Vagina (tissue), 2 donors: ENCODE measurements around the gene HOXC12. TPM values are rescaled to one million over a fixed set of nuclear protein-coding genes. Genes with fewer than 3 reads are reported as not detected.

Experiments
- DNase-seq, 2 donors: peaks; one replicate each; pipeline ENCODE4 v3.0.0-alpha.2; 2017; ENCODE audit errors: extremely low spot score in 2 of 2
- H3K27ac ChIP-seq: fragments of 200-600 bp; sonication (generic); one replicate; pipeline ENCODE4 v1.5.1; 2019
- H3K27me3 ChIP-seq: fragments of 200-600 bp; sonication (generic); one replicate; pipeline ENCODE4 v1.5.1; 2019
- H3K36me3 ChIP-seq, 2 donors: fragments of 200-600 bp; sonication (generic); one replicate each; pipeline ENCODE4 v1.5.1; 2017 to 2019
- H3K4me1 ChIP-seq: fragments of 200-600 bp; sonication (generic); one replicate; pipeline ENCODE4 v1.5.1; 2019
- H3K4me3 ChIP-seq, 2 donors: fragments of 200-600 bp; sonication (generic); 1 replicate in 1 of 2; 2 replicates in 1 of 2; pipeline ENCODE4 v1.5.1; 2016 to 2019
- H3K9me3 ChIP-seq: fragments of 200-600 bp; sonication (generic); one replicate; pipeline ENCODE4 v1.5.1; 2019
- POLR2A ChIP-seq, 2 donors: fragments of 450-650 bp; IDR thresholded peaks; one replicate each; pipeline ENCODE4 v1.6.1; 2017; ENCODE audit warnings: antibody characterized with exemption in 2 of 2, mild to moderate bottlenecking in 2 of 2, moderate library complexity in 2 of 2
- POLR2AphosphoS5 ChIP-seq, 2 donors: sonication (generic); formaldehyde crosslinking; IDR thresholded peaks; one replicate each; pipeline ENCODE4 v1.9.0; 2017; ENCODE audit warnings: antibody characterized with exemption in 2 of 2, mild to moderate bottlenecking in 2 of 2, low read depth in 1 of 2; ENCODE audit not compliant: insufficient read depth in 1 of 2
- intact Hi-C: fragments of 100-400 bp; cut with DNase I; formaldehyde crosslinking; loops from one replicate; pipeline ENCODE4 v1.15.1; 2023
- total RNA-seq: library from RNA; depleted of rRNA; stranded (reverse); fragments of >200 nt; gene quantifications from one replicate; pipeline ENCODE4 v1.2.3, GENCODE V29; 2016
- TF ChIP-seq, protein P1 (sequence below), 3 experiments: fragments of 450-650 bp in 2 of 3; fragments of 200-600 bp in 1 of 3; sonication (generic) in 1 of 3; IDR thresholded peaks; one replicate each; pipeline ENCODE4 v1.5.1; 2017 to 2019; ENCODE audit warnings: antibody characterized with exemption in 3 of 3, mild to moderate bottlenecking in 2 of 3, moderate library complexity in 2 of 3

Gene HOXC12
- total RNA-seq, 1 donor from 2014 or later = not detected

DNA sequence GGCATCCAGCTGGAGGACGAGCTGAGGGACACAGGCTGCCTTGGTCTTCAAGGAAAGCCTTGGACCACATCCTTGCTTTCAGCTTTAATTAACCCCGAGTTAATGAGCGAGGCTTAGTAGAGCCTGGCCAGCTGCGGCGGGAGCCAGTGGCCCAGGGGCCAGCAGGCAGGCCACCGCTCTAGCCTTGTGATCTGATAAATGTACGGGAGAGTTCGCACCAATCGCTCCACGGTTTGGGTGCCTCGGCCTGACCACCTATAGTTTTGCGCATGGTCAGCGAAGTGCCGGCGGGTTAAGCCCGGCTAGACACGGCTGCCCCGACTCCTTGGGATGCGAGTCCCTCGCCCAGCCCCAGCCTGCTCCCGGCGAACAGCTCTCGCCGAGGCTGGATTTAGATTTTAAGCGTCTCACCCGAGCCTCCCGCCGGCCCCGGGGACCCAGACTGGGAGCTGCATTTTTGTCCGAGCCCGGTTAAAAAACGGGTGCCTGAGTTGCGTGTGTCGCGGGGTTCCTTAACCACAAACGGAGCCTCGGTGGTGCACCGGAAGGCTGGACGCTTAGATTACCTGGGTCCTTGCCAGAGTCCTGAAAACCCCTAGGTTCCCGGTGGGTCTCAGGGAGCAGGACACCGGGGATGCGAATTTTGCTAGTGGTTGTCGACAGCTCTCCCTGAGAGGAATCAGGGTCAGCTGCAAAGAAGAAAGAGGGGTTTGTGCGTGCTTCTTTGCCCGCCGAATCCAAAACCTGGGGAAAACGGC is 2.9 kb upstream of the HOXC12 start:
- H3K27me3 ChIP-seq = peaks cover 33% of the 10 kb centered on the region
- TF ChIP-seq, protein P1, sequence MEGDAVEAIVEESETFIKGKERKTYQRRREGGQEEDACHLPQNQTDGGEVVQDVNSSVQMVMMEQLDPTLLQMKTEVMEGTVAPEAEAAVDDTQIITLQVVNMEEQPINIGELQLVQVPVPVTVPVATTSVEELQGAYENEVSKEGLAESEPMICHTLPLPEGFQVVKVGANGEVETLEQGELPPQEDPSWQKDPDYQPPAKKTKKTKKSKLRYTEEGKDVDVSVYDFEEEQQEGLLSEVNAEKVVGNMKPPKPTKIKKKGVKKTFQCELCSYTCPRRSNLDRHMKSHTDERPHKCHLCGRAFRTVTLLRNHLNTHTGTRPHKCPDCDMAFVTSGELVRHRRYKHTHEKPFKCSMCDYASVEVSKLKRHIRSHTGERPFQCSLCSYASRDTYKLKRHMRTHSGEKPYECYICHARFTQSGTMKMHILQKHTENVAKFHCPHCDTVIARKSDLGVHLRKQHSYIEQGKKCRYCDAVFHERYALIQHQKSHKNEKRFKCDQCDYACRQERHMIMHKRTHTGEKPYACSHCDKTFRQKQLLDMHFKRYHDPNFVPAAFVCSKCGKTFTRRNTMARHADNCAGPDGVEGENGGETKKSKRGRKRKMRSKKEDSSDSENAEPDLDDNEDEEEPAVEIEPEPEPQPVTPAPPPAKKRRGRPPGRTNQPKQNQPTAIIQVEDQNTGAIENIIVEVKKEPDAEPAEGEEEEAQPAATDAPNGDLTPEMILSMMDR (IDR thresholded peaks at IDR 0.05) = no peak

DNA sequence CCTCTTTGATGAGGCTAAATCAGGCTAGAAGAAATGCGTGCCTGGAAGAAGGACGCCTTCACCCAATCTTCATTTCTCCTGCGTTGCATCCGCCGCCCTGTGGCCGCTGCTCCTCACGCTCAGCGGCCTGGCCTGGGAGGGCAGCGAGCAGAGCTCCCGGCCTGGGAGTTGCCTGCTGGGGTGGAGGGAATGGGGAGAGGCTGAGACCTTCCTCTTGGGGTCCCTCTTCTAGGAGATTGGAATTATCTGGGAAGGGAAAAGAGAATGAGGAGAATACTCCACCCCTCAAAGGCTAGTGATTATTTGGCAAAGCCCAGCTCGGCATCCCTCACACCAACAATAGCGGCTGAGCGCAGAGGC is 2.4 kb upstream of the HOXC12 start:
- intact Hi-C loops = no loop called here
- no peak for DNase-seq
- Histone ChIP-seq H3K4me3 (no peak overlapping the region), H3K4me1 (peaks cover 13% of the 10 kb centered on the region), H3K27me3 (peaks cover 33% of the 10 kb centered on the region), H3K27ac (no peak overlapping the region), H3K36me3 (no peaks in the 10 kb centered on the region), H3K9me3 (no peaks in the 10 kb centered on the region)
- TF ChIP-seq POLR2A (IDR thresholded peaks at IDR 0.05) (no peak), POLR2AphosphoS5 (IDR thresholded peaks at IDR 0.05; ENCODE audit: insufficient read depth in 1 of 2, low read depth in 1 of 2) (no peak)
- TF ChIP-seq, protein P1 (IDR thresholded peaks at IDR 0.05) = no peak

More for the DNA sequence above, 2.9 kb upstream of the HOXC12 start:
- Histone ChIP-seq H3K4me1 (peaks cover 13% of the 10 kb centered on the region), H3K4me3 (no peak overlapping the region), H3K36me3 (no peaks in the 10 kb centered on the region), H3K9me3 (no peaks in the 10 kb centered on the region), H3K27ac (no peak overlapping the region)
- intact Hi-C loops = no loop called here
- DNase-seq = no peak

DNA sequence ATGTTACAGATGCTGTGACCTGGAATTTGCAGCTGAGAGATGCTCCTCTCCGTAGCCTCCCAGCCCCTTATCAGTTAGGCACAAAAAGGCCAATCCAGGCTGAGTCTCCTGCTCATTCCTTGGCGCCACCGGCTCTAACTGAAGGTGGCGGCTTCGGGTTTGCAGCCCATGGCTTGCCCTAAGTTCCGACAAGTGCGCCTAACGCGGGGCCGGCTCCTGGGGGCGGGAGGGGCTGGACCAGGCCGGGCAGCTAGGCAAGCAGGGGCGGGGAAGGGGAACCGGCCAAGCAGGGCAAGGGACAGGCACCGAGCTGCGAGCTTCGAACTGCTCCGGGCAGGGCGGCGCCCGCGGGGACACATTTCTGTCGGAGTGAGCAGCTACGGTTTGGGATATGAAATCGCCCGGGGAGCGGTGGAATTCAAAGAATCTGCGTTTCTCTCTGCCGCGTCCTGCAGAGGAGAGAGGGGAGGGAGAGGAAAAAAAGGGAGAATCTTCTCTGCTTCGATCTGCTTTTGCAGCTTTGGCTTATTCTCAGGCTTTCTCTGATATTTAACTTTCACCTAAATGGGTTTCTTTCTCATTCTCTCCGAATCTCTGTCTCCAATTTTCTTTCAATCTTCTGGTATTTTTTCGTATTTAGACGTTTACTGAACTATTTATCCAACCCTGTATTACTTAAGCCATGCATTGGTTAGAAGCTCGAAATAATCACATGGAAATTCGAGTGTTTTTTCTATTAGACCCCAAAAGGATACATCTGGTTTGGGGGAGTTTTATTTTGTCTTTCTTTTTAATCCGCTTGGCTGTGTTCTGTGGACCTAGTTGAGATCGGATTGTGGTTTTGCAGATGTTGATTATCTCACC is 1.6 kb upstream of the HOXC12 start:
- no peaks in the 10 kb centered on the region for H3K9me3 ChIP-seq
- intact Hi-C loops = no loop called here
- H3K27me3 ChIP-seq = peaks cover 33% of the 10 kb centered on the region
- no peak overlapping the region for H3K4me3 ChIP-seq
- DNase-seq = no peak
- H3K36me3 ChIP-seq = no peaks in the 10 kb centered on the region
- H3K4me1 ChIP-seq = peaks cover 13% of the 10 kb centered on the region
- no peak overlapping the region for H3K27ac ChIP-seq
- TF ChIP-seq POLR2A (IDR thresholded peaks at IDR 0.05) (no peak), POLR2AphosphoS5 (IDR thresholded peaks at IDR 0.05; ENCODE audit: insufficient read depth in 1 of 2, low read depth in 1 of 2) (no peak)
- TF ChIP-seq, protein P1 (IDR thresholded peaks at IDR 0.05) = no peak

DNA sequence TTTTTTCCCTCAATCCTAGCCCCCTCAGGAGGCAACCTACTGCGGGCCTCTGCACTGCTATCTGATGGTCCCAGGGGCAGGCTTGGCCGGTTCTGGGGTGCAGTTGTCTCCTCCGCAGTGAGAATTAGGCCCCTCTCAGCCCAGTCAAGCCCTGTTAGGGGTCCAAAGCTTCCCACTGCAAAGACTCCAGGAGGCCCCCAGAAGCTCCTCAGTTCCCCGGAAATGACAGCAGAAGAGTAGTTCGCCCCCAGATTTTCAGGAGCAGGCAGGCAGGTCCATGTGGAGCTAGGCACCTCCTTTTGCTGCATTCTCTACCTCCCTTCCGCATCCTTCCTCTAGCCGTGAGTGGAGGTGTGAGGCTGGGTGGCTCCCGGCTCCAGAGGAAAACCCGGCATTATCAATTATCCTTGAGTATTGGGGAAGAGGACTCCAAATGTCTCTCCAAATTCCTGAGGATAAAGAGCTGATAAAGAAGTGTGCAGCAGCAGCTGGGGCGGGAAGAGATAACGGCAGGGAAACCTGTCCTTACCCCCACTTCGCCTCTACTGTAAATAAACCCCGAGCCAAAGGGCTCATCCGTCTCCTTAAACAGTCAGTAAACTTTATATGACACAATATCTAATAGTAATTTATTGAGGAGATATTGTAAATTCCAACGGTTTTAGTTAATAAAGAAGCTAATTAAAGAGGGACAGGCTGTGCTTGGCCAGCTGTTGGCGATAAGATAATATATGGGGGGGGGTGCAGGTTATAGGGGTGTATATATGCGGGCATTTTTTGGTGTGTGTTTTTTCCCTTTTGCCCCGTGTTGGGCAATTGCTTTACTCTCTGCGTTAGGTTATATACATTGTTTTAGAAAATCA is 641 bp upstream of the HOXC12 start:
- no peak overlapping the region for H3K27ac ChIP-seq
- H3K4me3 ChIP-seq = no peak overlapping the region
- H3K4me1 ChIP-seq = peaks cover 13% of the 10 kb centered on the region
- no peak for DNase-seq
- intact Hi-C loops = no loop called here
- peaks cover 33% of the 10 kb centered on the region for H3K27me3 ChIP-seq
- H3K9me3 ChIP-seq = no peaks in the 10 kb centered on the region
- TF ChIP-seq POLR2AphosphoS5 (IDR thresholded peaks at IDR 0.05; ENCODE audit: insufficient read depth in 1 of 2, low read depth in 1 of 2) (no peak), POLR2A (IDR thresholded peaks at IDR 0.05) (no peak)
- TF ChIP-seq, protein P1 (IDR thresholded peaks at IDR 0.05) = no peak
- no peaks in the 10 kb centered on the region for H3K36me3 ChIP-seq
